ENCODE measurements around the gene GALNT10.

GALNT10 gene

GRCh38 chr5:154412316-154412715 lies 221.8 kb downstream of the GALNT10 start:
- no peak for DNase-seq

GRCh38 chr5:154412925-154413324 lies 222.4 kb downstream of the GALNT10 start:
- DNase-seq = no peak

- DNase-seq = no peak
Observed at GRCh38 chr5:154415114-154415513, 224.6 kb downstream of the GALNT10 start.

- no peak for DNase-seq
Observed at GRCh38 chr5:154418344-154418820, 227.8 kb downstream of the GALNT10 start.

GRCh38 chr5:154419236-154419635 lies 228.7 kb downstream of the GALNT10 start:
- no peak for DNase-seq

GRCh38 chr5:154421868-154422267 lies 231.3 kb downstream of the GALNT10 start:
- no peak for DNase-seq

- no peak for DNase-seq
Observed at GRCh38 chr5:154422298-154422697, 231.8 kb downstream of the GALNT10 start.

GRCh38 chr5:154428208-154428607 lies 237.7 kb downstream of the GALNT10 start:
- DNase-seq = no peak

- DNase-seq = no peak
Observed at GRCh38 chr5:154429341-154429740, 238.8 kb downstream of the GALNT10 start.

- no peak for DNase-seq
Observed at GRCh38 chr5:154430466-154430865, 239.9 kb downstream of the GALNT10 start.

GRCh38 chr5:154430961-154431630 lies 240.6 kb downstream of the GALNT10 start:
- no peak for DNase-seq

- no peak for DNase-seq
Observed at GRCh38 chr5:154435226-154435625, 244.7 kb downstream of the GALNT10 start.

GRCh38 chr5:154437281-154437965 lies 246.9 kb downstream of the GALNT10 start:
- no peak for DNase-seq

- no peak for DNase-seq
Observed at GRCh38 chr5:154440540-154440939, 250.0 kb downstream of the GALNT10 start.

GRCh38 chr5:154442801-154443200 lies 252.3 kb downstream of the GALNT10 start:
- DNase-seq = no peak

GRCh38 chr5:154444556-154445421 lies 254.3 kb downstream of the GALNT10 start:
- DNase-seq = peak; percentile 32

GRCh38 chr5:154445422-154446194 lies 255.1 kb downstream of the GALNT10 start, which contains the start of gene SAP30L:
Gene SAP30L (plus strand): TSS chr5:154445997. CDS start chr5:154446605, 608 bp downstream.
- DNase-seq = peak; percentile 98

GRCh38 chr5:154446195-154447088 lies 255.9 kb downstream of the GALNT10 start:
- peak; percentile 82 for DNase-seq

- DNase-seq = no peak
Observed at GRCh38 chr5:154447089-154447725, 256.7 kb downstream of the GALNT10 start.

GRCh38 chr5:154449786-154450185 lies 259.3 kb downstream of the GALNT10 start:
- no peak for DNase-seq

GRCh38 chr5:154451957-154452356 lies 261.4 kb downstream of the GALNT10 start:
- no peak for DNase-seq
